ENCODE measurements around the gene YOD1. TPM values are rescaled to one million over a fixed set of nuclear protein-coding genes. Genes with fewer than 3 reads are reported as not detected.
"Not testable (repeated sequence)": the region's sequence is repeated elsewhere in the genome, so short reads cannot be mapped to it uniquely, and the experiment has no call there.

Gene YOD1
- total RNA-seq, 2 experiments from 2014 or later = 17.9 TPM

DNA sequence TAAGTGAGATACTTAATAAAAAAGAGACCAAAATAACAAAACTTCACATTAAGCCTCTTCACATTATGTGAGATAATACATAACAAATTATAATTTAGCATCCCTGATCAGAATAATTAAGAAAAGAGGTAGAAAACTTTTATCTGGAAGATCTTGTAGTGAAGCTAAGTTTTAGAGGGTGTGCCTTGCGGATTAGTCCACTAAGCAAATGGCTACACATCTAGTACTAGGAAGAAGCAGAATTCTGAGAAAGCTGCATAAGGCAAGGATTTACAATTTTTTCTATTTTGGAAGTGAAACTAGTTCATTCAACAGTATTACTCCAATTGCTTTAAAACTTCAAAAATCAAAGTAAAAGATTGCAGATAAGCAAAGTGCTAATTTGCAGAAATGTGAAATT is 3.5 kb downstream of the YOD1 start:
- TF ChIP-seq, protein P1, sequence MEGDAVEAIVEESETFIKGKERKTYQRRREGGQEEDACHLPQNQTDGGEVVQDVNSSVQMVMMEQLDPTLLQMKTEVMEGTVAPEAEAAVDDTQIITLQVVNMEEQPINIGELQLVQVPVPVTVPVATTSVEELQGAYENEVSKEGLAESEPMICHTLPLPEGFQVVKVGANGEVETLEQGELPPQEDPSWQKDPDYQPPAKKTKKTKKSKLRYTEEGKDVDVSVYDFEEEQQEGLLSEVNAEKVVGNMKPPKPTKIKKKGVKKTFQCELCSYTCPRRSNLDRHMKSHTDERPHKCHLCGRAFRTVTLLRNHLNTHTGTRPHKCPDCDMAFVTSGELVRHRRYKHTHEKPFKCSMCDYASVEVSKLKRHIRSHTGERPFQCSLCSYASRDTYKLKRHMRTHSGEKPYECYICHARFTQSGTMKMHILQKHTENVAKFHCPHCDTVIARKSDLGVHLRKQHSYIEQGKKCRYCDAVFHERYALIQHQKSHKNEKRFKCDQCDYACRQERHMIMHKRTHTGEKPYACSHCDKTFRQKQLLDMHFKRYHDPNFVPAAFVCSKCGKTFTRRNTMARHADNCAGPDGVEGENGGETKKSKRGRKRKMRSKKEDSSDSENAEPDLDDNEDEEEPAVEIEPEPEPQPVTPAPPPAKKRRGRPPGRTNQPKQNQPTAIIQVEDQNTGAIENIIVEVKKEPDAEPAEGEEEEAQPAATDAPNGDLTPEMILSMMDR (IDR thresholded peaks at IDR 0.05) = no peak
- H3K9me3 ChIP-seq (ENCODE audit: control insufficient read depth in 1 of 2, insufficient read depth in 1 of 2, low read length in 2 of 2) = no peaks in the 10 kb centered on the region
- Mint-ChIP-seq H3K27ac (no peak overlapping the region), H3K9me3 (no peaks in the 10 kb centered on the region), H3K27me3 (no peaks in the 10 kb centered on the region), H3K4me3 (no peak overlapping the region), H3K4me1 (ENCODE audit: low read depth) (peaks cover 88% of the 10 kb centered on the region), H3K36me3 (ENCODE audit: low read depth) (peaks cover 65% of the 10 kb centered on the region)
- CTCF ChIA-PET = interaction anchor here (1.3 kb wide), 1 partner anchor 357 kb away, joined by 4 read pairs; no protein-coding TSS in a partner anchor
- POLR2A ChIA-PET = no interaction called here
- intact Hi-C loops (cut with DNase I, micrococcal nuclease) = no loop called here
- no peaks in the 10 kb centered on the region for H3K27me3 ChIP-seq (ENCODE audit: control insufficient read depth in 1 of 2, insufficient read depth in 2 of 2, low read length in 2 of 2)
- no peak overlapping the region for H3K4me3 ChIP-seq (ENCODE audit: low read length)
- ATAC-seq (ENCODE audit: poor library complexity) (no peak), DNase-seq (no peak)
- H3K27ac ChIP-seq (ENCODE audit: low read depth in 1 of 2, low read length in 2 of 2) = no peak overlapping the region
- peaks cover 20% of the 10 kb centered on the region for H3K4me1 ChIP-seq (ENCODE audit: insufficient read depth, low read length)
- H3K36me3 ChIP-seq (ENCODE audit: insufficient read depth, low read length) = peaks cover 22% of the 10 kb centered on the region

DNA sequence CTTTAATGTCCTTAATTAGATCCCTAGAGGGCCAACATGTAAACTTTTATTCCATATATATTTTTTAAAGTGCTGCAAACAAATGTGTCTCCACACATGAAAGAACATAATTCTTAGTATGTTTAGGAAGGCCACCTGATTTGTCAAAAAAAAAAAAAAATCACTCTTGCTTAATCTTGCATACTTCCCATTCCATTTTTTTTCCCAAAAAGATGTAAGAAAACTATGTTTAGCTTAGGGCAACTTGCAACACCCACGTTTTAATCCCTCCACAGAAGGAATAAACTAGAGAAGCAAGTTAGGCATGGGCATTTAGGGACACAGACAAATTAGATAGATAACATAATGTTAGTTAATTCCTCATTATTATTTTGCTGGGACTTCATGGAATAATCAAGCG is 5.6 kb downstream of the YOD1 start:
- no peak overlapping the region for H3K27ac Mint-ChIP-seq
- no peak for ATAC-seq (ENCODE audit: poor library complexity)

DNA sequence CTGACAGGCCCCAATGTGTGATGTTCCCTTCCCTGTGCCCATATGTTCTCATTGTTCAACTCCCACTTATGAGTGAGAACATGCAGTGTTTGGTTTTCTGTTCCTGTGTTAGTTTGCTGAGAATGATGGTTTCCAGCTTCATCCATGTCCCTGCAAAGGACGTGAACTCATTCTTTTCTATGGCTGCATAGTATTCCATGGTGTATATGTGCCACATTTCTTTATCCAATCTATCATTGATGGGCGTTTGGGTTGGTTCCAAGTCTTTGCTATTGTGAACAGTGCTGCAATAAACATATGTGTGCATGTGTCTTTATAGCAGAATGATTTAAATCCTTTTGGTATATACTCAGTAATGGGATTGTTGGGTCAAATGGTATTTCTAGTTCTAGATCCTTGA is 9.6 kb downstream of the YOD1 start:
- H3K36me3 ChIP-seq (ENCODE audit: insufficient read depth, low read length); H3K4me3 ChIP-seq (ENCODE audit: low read length); intact Hi-C loops (cut with DNase I, micrococcal nuclease); H3K4me3 Mint-ChIP-seq; ATAC-seq (ENCODE audit: poor library complexity); DNase-seq; H3K9me3 Mint-ChIP-seq; H3K27ac Mint-ChIP-seq; H3K9me3 ChIP-seq (ENCODE audit: control insufficient read depth in 1 of 2, insufficient read depth in 1 of 2, low read length in 2 of 2); H3K27me3 Mint-ChIP-seq; H3K27me3 ChIP-seq (ENCODE audit: control insufficient read depth in 1 of 2, insufficient read depth in 2 of 2, low read length in 2 of 2); H3K4me1 ChIP-seq (ENCODE audit: insufficient read depth, low read length); H3K27ac ChIP-seq (ENCODE audit: low read depth in 1 of 2, low read length in 2 of 2): not testable (repeated sequence)
- CTCF ChIA-PET = interaction anchor here (1.7 kb wide), 1 partner anchor 8 kb away, joined by 7 read pairs; no protein-coding TSS in a partner anchor
- POLR2A ChIA-PET = interaction anchor here (0.7 kb wide), 1 partner anchor 481 kb away, joined by 3 read pairs; no protein-coding TSS in a partner anchor
- Mint-ChIP-seq H3K36me3 (ENCODE audit: low read depth) (peaks cover 26% of the 10 kb centered on the region), H3K4me1 (ENCODE audit: low read depth) (peaks cover 38% of the 10 kb centered on the region)

More for the DNA sequence above, 5.6 kb downstream of the YOD1 start:
- Mint-ChIP-seq H3K36me3 (ENCODE audit: low read depth) (peaks cover 65% of the 10 kb centered on the region), H3K4me1 (ENCODE audit: low read depth) (peaks cover 73% of the 10 kb centered on the region), H3K4me3 (no peak overlapping the region), H3K27me3 (no peaks in the 10 kb centered on the region), H3K9me3 (no peaks in the 10 kb centered on the region)
- peaks cover 22% of the 10 kb centered on the region for H3K36me3 ChIP-seq (ENCODE audit: insufficient read depth, low read length)
- no peaks in the 10 kb centered on the region for H3K9me3 ChIP-seq (ENCODE audit: control insufficient read depth in 1 of 2, insufficient read depth in 1 of 2, low read length in 2 of 2)
- DNase-seq = no peak
- no peak overlapping the region for H3K27ac ChIP-seq (ENCODE audit: low read depth in 1 of 2, low read length in 2 of 2)
- TF ChIP-seq, protein P1 (IDR thresholded peaks at IDR 0.05) = no peak
- intact Hi-C loops (cut with DNase I, micrococcal nuclease) = no loop called here
- no peaks in the 10 kb centered on the region for H3K27me3 ChIP-seq (ENCODE audit: control insufficient read depth in 1 of 2, insufficient read depth in 2 of 2, low read length in 2 of 2)
- H3K4me3 ChIP-seq (ENCODE audit: low read length) = no peak overlapping the region
- POLR2A ChIA-PET = no interaction called here
- CTCF ChIA-PET = interaction anchor here (1.2 kb wide), 2 partner anchors 39 to 360 kb away, joined by 3 read pairs; no protein-coding TSS in a partner anchor
- peaks cover 4% of the 10 kb centered on the region for H3K4me1 ChIP-seq (ENCODE audit: insufficient read depth, low read length)

DNA sequence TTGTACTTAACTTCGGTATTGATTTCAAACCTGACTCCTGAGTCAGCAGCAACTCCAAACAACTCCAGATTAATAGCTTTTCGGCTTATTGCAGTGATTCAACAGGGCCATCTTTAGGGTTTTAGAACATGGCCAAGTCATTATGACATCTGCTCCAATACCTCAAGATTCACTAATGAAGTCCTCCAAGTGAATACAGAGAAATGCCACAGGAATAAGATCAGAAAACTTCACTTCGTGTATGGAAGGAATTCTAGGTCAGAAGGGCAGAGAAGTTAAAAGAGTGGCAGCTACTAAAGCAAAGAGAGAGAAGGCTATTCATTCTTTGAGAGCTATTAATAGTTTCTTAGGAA is 10.9 kb downstream of the YOD1 start:
- no peak for ATAC-seq (ENCODE audit: poor library complexity)
- Histone ChIP-seq H3K4me1 (ENCODE audit: insufficient read depth, low read length) (no peaks in the 10 kb centered on the region), H3K9me3 (ENCODE audit: control insufficient read depth in 1 of 2, insufficient read depth in 1 of 2, low read length in 2 of 2) (no peaks in the 10 kb centered on the region), H3K27ac (ENCODE audit: low read depth in 1 of 2, low read length in 2 of 2) (no peak overlapping the region), H3K27me3 (ENCODE audit: control insufficient read depth in 1 of 2, insufficient read depth in 2 of 2, low read length in 2 of 2) (peaks cover 0 to 7% of the 10 kb centered on the region in 2 experiments), H3K4me3 (ENCODE audit: low read length) (no peak overlapping the region), H3K36me3 (ENCODE audit: insufficient read depth, low read length) (no peaks in the 10 kb centered on the region)
- Mint-ChIP-seq H3K27ac (no peak overlapping the region), H3K4me3 (no peak overlapping the region), H3K9me3 (no peaks in the 10 kb centered on the region), H3K36me3 (ENCODE audit: low read depth) (peaks cover 13% of the 10 kb centered on the region), H3K4me1 (ENCODE audit: low read depth) (peaks cover 25% of the 10 kb centered on the region), H3K27me3 (peaks cover 2% of the 10 kb centered on the region)
- POLR2A ChIA-PET = interaction anchor here (0.7 kb wide), 1 partner anchor 215 kb away, joined by 5 read pairs; no protein-coding TSS in a partner anchor
- TF ChIP-seq, protein P1 (IDR thresholded peaks at IDR 0.05) = no peak
- CTCF ChIA-PET = interaction anchor here (0.6 to 1.7 kb wide), 3 partner anchors 10 to 365 kb away, joined by 3 to 7 read pairs (median 3); no protein-coding TSS in a partner anchor
- intact Hi-C loops (cut with DNase I, micrococcal nuclease) = no loop called here
- no peak for DNase-seq

Data from CD4-positive, alpha-beta T cell (primary cell).